ENCODE data around the gene LDLRAD4. TPM values are rescaled to one million over a fixed set of nuclear protein-coding genes. Genes with fewer than 3 reads are reported as not detected.

The LDLRAD4 gene
- total RNA-seq, 1 donor = under 0.01 TPM

DNA sequence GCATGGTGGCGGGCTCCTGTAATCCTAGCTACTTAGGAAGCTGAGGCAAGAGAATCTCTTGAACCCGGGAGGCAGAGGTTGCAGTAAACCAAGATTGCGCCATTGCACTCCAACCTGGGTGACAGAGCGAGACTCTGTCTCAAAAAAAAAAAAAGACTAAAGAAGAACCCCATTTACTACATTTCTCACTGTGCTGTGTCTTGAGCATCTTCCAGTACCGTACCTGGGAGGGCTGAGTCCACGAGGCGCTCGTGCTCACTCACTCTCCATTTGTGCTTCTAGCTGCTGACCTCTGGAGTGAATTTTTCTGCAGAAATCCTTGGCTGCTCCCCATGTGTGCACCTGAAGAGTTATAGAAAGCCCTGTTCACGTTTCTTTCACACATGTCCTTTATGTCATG lies 204.8 kb downstream of the LDLRAD4 start:
- no peak overlapping the region for H3K4me3 ChIP-seq (ENCODE audit: insufficient read depth, low read length)
- H3K4me1 ChIP-seq (ENCODE audit: insufficient read depth, low read length) = no peaks in the 10 kb centered on the region
- no peaks in the 10 kb centered on the region for H3K36me3 ChIP-seq (ENCODE audit: insufficient read depth, low read length)
- no peak overlapping the region for H3K4me2 ChIP-seq (ENCODE audit: insufficient read depth, low read length)
- no peaks in the 10 kb centered on the region for H3K27me3 ChIP-seq (ENCODE audit: insufficient read depth, low read length)
- no peak overlapping the region for H2AFZ ChIP-seq (ENCODE audit: low read length)
- no peaks in the 10 kb centered on the region for H3K9me3 ChIP-seq (ENCODE audit: low read depth, low read length)
- DNase-seq (ENCODE audit: insufficient read length, low spot score, missing footprints) = no peak
- no peak overlapping the region for H3K27ac ChIP-seq (ENCODE audit: low read depth, low read length)
- H4K20me1 ChIP-seq (ENCODE audit: insufficient read depth, low read length) = no peaks in the 10 kb centered on the region
- TF ChIP-seq, protein P1, sequence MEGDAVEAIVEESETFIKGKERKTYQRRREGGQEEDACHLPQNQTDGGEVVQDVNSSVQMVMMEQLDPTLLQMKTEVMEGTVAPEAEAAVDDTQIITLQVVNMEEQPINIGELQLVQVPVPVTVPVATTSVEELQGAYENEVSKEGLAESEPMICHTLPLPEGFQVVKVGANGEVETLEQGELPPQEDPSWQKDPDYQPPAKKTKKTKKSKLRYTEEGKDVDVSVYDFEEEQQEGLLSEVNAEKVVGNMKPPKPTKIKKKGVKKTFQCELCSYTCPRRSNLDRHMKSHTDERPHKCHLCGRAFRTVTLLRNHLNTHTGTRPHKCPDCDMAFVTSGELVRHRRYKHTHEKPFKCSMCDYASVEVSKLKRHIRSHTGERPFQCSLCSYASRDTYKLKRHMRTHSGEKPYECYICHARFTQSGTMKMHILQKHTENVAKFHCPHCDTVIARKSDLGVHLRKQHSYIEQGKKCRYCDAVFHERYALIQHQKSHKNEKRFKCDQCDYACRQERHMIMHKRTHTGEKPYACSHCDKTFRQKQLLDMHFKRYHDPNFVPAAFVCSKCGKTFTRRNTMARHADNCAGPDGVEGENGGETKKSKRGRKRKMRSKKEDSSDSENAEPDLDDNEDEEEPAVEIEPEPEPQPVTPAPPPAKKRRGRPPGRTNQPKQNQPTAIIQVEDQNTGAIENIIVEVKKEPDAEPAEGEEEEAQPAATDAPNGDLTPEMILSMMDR (IDR thresholded peaks at IDR 0.05; ENCODE audit: extremely low read depth, low read depth, low read length) = no peak
- no peaks in the 10 kb centered on the region for H3K79me2 ChIP-seq (ENCODE audit: insufficient read depth, low read length)

- no peaks in the 10 kb centered on the region for H3K36me3 ChIP-seq (ENCODE audit: insufficient read depth, low read length)
- no peak overlapping the region for H3K4me2 ChIP-seq (ENCODE audit: insufficient read depth, low read length)
- H3K9me3 ChIP-seq (ENCODE audit: low read depth, low read length) = no peaks in the 10 kb centered on the region
- TF ChIP-seq, protein P1 (IDR thresholded peaks at IDR 0.05; ENCODE audit: extremely low read depth, low read depth, low read length) = no peak
- H2AFZ ChIP-seq (ENCODE audit: low read length) = no peak overlapping the region
- no peak for DNase-seq (ENCODE audit: insufficient read length, low spot score, missing footprints)
- no peaks in the 10 kb centered on the region for H3K79me2 ChIP-seq (ENCODE audit: insufficient read depth, low read length)
- no peaks in the 10 kb centered on the region for H3K4me1 ChIP-seq (ENCODE audit: insufficient read depth, low read length)
- no peak overlapping the region for H3K27ac ChIP-seq (ENCODE audit: low read depth, low read length)
- no peaks in the 10 kb centered on the region for H3K27me3 ChIP-seq (ENCODE audit: insufficient read depth, low read length)
- H4K20me1 ChIP-seq (ENCODE audit: insufficient read depth, low read length) = no peaks in the 10 kb centered on the region
- H3K4me3 ChIP-seq (ENCODE audit: insufficient read depth, low read length) = no peak overlapping the region
Observed at GRCh38 chr18:13424363-13424762, 205.8 kb downstream of the LDLRAD4 start.

DNA sequence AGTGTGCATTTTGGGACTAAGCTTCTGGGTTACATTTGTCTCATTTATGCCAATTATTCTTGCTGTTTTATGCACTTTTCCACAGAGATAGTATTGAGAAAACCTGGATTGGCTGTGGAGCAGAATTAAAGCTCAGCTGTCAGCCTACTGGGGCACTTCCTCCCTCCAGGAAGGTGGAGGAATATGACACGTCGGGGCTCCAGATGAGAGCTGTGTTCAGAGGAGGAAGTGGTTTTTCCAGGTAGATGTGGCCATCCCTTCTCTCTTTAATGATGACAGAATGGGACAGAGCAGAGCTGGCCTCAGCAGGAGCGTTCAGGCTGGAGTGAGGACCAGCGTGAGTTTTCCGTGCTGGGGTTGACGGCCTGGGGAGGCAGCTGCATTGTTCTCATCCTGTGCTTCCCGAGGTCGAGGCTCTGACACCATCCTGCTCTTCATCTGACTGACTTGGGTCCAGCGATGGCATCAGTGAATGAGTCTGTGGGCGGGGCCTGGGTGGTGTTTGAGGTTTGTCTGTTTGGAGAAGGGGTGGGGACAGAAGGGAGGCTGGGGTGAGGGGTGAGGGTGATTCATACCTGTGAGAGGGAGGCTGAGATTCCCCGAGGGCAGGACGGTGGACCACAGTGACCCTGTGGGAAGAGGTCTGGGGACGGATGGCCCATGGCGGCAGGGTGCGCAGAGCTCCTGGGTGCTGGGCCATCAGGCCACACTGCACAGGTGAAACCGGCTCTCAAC lies 207.0 kb downstream of the LDLRAD4 start:
- Histone ChIP-seq H3K27me3 (ENCODE audit: insufficient read depth, low read length) (no peaks in the 10 kb centered on the region), H3K4me1 (ENCODE audit: insufficient read depth, low read length) (no peaks in the 10 kb centered on the region), H4K20me1 (ENCODE audit: insufficient read depth, low read length) (no peaks in the 10 kb centered on the region), H2AFZ (ENCODE audit: low read length) (no peak overlapping the region), H3K9me3 (ENCODE audit: low read depth, low read length) (no peaks in the 10 kb centered on the region), H3K27ac (ENCODE audit: low read depth, low read length) (no peak overlapping the region), H3K4me2 (ENCODE audit: insufficient read depth, low read length) (no peak overlapping the region), H3K4me3 (ENCODE audit: insufficient read depth, low read length) (no peak overlapping the region), H3K36me3 (ENCODE audit: insufficient read depth, low read length) (no peaks in the 10 kb centered on the region), H3K79me2 (ENCODE audit: insufficient read depth, low read length) (no peaks in the 10 kb centered on the region)
- TF ChIP-seq, protein P1 (IDR thresholded peaks at IDR 0.05; ENCODE audit: extremely low read depth, low read depth, low read length) = no peak
- no peak for DNase-seq (ENCODE audit: insufficient read length, low spot score, missing footprints)

- H2AFZ ChIP-seq (ENCODE audit: low read length) = no peak overlapping the region
- no peaks in the 10 kb centered on the region for H3K9me3 ChIP-seq (ENCODE audit: low read depth, low read length)
- no peaks in the 10 kb centered on the region for H4K20me1 ChIP-seq (ENCODE audit: insufficient read depth, low read length)
- no peak overlapping the region for H3K4me3 ChIP-seq (ENCODE audit: insufficient read depth, low read length)
- no peaks in the 10 kb centered on the region for H3K79me2 ChIP-seq (ENCODE audit: insufficient read depth, low read length)
- no peak for DNase-seq (ENCODE audit: insufficient read length, low spot score, missing footprints)
- no peaks in the 10 kb centered on the region for H3K4me1 ChIP-seq (ENCODE audit: insufficient read depth, low read length)
- TF ChIP-seq, protein P1 (IDR thresholded peaks at IDR 0.05; ENCODE audit: extremely low read depth, low read depth, low read length) = no peak
- H3K27me3 ChIP-seq (ENCODE audit: insufficient read depth, low read length) = peaks cover 5% of the 10 kb centered on the region
- H3K36me3 ChIP-seq (ENCODE audit: insufficient read depth, low read length) = no peaks in the 10 kb centered on the region
- no peak overlapping the region for H3K27ac ChIP-seq (ENCODE audit: low read depth, low read length)
- H3K4me2 ChIP-seq (ENCODE audit: insufficient read depth, low read length) = no peak overlapping the region
Observed at GRCh38 chr18:13427354-13427753, 208.8 kb downstream of the LDLRAD4 start.
